NCI-H146 treated with DMSO at 0.1 percent for 48 hours (cell line): Measurements from ENCODE around the gene FOXN4.

Experiments used
- DNase-seq: peaks from one replicate; lab custom pipeline; 2025; ENCODE audit not compliant: unreplicated experiment; lab: John Stamatoyannopoulos, UW

FOXN4 gene

DNA sequence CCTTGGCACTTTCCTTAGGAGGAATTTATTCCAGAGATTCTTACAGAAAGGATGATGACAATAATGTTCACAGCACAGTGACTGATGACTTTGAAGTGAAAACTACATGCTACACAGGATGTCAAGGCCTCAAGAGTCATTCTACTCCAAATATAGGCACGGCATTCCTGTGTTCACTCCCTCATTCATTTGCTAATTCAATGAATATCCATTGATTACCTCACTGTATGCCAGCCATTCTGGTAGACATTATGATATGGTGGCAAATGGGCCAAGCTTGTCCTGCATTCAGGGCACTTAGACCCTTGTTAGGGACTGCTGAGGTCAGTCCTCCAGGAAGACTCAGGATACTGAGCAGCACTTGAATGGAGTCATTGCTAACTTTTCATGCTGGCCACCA lies 48.0 kb downstream of the FOXN4 start:
- no peak for DNase-seq

DNA sequence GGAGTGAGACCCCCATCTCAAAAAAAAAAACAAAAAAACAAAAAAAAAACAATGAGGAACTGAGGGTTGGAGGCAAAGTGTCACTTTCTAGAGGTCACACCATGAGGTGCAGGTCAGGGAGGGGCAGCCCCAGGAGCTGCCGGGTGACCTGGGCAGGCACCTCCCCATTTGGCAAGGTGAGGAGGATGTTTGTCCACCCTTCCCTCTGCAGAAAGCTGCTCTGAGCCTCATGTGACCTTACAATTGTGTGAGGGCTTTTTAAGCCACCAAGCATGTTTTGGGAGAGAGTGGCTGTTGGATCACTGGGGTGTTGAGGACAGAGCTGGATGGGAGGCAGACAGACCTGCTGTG lies 49.6 kb downstream of the FOXN4 start:
- no peak for DNase-seq

DNA sequence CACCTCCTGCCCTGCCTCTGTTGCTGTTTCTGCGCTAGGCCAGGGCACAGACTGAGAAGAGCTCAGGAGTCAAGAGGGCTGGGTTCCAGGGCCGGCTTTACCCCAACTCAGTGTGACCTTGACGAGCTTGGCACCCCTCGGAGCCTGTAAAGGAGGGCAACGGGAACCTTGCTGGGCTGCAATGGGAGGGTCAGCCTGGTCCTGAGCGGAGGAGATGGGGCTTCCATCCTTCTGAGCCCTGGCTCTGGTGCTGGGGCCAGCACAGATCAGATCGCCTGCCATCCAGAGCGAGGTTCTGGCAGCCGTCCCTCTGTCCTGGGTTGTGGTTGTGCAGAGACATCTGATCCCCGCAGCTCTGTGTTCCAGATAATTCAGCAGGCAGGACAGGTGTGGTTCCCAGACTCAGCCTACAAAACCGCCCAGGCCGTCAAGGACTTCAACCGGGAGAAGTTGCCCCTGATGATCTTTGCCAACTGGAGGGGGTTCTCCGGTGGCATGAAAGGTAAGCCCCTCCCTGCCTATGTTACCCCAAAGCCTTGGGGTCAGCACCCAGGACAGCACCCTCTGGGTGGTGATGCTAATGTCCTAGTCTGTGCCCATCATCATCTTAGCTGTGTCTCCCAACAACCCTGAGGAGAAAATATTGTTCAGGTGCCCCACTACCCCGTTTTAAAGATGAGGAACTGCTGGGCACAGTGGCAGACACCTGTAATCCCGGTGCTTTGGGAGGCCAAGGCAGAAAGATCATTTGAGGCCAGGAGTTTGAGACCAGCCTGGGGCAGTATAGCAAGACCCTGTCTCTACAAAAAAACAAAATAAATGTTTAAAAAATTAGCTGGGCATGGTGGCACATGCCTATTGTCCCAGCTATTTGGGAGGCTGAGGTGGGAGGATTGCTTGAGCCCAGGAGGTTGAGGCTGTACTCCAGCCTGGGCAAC lies 50.2 kb downstream of the FOXN4 start:
- no peak for DNase-seq

DNA sequence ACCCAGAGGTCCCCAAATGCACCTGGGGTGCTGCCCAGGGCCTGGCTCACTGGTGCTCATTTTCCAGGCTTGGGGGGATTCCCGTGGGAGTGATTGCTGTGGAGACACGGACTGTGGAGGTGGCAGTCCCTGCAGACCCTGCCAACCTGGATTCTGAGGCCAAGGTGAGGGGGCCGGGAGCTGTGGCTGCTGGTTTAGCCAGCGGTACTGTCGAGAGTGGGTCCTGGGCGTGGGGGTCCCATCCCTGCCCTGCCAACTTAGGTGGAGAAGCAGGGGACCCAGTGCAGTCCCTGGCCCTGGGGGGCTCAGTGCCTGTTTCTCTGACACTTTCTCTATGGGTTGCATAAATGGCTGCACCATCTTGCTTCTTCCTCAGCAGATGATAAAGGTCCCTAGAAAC lies 50.9 kb downstream of the FOXN4 start:
- DNase-seq = no peak

DNA sequence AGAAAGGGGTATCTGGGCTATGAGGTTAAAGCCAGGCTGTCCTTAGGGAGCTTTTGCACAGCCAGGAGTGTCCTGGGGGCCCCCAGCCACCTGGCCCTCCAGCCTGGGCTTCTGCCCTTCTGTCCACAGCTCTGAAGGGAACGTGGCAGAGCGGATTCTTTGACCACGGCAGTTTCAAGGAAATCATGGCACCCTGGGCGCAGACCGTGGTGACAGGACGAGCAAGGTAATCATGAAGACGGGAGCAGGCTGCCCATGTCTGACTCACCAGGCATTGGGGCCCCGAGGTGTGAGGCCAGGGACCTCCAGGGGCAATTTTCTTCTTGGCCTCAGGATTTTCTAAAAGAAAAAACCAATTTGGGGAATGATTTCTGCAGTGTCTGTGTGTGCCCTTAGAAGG lies 53.1 kb downstream of the FOXN4 start:
- DNase-seq = no peak

DNA sequence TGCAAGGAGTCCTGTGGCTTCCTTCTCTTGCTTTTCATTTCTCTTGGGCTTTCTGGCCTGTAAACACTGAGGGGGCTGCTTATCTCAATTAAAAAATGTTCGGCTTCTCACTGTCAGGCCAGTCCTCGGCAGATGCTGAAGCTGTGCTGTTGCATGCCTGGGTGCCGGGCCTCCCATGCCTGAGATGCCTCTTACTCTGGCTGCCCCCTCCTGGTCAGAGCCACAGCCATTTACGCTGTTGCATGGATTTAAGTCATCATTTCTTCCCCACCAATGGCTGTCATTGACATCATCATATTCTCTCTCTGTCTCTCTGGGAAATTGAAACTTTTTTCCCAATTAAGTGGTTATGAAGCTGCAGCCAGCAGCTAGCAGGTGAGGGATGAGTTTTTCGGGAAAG lies 53.7 kb downstream of the FOXN4 start:
- DNase-seq = no peak

DNA sequence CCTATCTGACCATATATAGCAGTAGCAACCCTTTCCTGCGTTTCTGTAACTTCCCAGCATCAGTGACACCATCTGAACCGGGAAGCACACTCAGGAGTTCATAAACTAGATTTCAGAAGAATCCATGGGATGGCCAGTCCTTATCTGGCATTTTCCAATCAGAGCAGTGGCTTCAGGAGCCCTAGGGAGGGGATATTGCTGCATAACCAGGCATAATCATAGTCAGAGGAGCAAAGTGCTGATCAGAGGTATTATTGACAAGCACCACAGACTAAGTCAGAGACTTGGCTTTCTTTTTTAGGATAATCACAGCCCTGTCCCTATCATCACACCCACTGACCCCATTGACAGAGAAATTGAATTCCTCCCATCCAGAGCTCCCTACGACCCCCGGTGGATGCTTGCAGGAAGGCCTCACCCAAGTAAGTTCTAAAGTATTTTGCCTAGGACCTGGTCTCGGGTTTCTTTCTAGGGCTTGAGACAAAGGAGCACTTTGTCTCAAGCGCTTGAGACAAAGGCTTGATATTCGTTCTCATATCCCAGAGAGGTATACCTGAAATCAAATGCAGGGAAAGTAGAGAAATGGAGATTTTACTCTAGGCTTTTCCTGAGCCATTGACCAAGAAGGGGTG lies 55.1 kb downstream of the FOXN4 start:
- DNase-seq = no peak

DNA sequence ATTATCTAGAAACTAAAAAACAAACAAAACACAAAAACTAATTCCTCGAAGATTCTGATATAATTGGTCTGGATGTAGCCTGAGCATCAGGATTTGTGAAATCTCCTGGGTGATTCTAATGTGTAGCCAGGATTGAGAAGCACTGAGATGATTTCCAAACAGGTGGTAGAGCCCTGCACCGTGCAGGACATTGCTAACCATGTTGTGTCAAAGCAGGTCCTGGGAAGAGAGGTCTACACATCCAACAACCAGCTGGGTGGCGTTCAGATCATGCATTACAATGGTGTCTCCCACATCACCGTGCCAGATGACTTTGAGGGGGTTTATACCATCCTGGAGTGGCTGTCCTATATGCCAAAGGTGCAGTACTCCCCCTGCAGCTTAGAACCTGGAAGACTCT lies 56.3 kb downstream of the FOXN4 start:
- DNase-seq = no peak

DNA sequence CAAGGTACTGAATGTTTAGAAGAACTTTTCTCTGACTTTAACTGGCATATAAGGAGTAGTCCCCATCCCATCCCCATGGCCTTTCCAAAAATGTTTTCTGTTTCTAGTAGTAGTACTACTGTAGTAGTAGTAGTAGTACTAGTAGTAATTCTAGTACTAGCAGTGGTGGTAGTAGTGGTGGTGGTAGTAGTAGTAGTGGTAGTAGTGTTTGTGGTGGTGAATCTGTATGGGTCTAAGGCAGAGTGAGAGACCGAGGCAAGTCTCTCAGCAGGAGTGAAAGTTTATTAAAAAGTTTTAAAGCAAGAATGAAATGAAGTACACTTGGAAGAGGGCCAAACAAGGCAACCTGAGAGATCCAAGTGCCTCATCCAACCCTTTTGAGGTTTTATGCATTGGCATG lies 58.6 kb downstream of the FOXN4 start:
- DNase-seq = no peak

DNA sequence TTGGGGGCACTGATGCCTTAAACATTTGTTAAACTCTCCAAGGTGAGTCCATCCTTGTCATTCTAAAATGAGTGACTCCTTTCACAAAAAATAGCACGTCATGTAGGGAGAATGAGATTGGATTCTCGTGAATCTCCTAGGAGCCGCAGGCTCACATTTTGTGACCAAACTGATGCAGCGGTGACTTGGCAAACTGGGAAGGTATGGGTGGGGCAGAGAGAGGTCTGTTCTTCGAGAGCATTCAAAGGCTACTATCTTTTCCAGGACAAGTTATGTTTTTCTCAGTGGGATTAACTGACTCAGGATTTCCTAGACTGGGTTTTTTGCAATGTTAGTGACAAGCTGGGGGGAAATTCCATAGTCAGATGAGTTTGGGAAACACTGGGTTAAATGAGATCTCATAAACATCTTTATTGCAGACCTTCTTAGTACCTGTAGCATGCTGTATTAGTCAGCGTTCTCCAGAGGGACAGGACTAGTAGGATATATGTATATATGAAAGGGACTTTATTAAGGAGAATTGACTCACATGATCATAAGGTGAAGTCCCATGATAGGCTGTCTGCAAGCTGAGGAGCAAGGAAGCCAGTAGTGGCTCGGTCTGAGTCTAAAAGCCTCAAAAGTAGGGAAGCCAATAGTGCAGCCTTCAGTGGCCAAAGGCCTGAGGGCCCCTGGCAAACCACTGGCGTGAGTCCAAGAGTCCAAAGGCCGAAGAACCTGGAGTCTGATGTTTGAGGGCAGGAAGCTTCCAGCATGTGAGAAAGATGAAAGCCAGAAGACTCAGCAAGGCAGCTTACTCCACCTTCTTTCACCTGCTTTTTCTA lies 61.0 kb downstream of the FOXN4 start:
- no peak for DNase-seq

DNA sequence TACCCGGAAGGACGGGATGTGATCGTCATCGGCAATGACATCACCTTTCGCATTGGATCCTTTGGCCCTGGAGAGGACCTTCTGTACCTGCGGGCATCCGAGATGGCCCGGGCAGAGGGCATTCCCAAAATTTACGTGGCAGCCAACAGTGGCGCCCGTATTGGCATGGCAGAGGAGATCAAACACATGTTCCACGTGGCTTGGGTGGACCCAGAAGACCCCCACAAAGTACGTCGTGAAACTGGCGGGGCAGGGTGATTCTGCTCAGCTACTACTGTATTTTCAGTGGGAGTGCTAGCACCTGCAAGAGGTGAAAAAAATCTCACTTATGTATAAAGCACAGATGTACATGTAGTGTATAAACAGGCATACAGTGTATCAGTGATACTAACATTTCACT lies 62.9 kb downstream of the FOXN4 start:
- DNase-seq = no peak

DNA sequence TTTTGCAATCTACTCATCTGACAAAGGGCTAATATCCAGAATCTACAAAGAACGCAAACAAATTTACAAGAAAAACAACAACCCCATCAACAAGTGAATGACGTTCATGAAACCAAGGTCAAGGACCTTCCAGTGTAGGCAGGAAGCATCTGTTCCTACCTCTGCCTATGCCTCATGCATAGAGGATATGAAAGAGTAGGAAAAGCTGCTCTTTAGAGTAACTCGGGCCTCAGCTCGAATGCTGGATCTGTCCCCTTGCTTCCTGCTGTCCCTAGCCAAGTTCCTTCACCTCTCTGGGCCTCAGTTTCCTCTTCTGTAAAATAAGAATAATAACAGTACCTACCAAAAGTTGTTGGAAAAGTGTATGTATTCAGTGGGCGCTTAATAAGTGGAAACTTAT lies 65.0 kb downstream of the FOXN4 start:
- DNase-seq = no peak

DNA sequence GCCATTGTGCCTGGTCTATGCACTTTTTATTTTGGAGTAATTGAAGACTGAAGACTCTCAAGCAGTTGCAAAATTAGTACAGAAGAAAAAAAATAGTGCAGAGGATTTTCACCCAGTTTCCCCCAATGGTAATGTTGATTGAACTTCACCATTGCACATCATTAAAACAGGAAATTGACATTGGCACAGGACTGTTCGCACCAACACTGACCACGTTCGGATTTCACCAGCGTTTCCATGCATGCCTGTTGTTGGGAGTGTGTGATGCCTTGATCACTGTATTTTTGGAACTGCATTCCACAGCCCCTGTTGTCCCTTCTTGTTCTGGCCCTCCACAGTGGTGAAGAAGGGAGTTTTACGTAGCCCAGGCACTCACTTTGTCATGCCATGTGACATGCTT lies 67.1 kb downstream of the FOXN4 start:
- DNase-seq = no peak

DNA sequence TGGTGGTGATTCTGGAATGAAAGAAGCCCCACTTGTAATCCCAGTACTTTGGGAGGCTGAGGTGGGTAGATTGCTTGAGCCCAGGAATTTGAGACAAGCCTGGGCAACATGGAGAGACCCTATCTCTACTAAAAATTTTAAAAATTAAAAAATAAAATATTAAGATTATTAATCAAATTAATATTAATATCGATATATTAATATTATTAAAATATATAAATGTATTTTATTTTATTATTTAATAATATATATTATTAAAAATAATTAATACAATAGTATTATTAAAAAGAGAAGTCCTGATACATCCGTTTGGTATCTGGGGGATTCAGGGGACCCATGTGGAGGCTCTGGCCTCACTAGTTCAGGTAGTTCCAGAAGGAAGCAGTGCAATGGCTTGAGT lies 68.7 kb downstream of the FOXN4 start:
- DNase-seq = no peak

DNA sequence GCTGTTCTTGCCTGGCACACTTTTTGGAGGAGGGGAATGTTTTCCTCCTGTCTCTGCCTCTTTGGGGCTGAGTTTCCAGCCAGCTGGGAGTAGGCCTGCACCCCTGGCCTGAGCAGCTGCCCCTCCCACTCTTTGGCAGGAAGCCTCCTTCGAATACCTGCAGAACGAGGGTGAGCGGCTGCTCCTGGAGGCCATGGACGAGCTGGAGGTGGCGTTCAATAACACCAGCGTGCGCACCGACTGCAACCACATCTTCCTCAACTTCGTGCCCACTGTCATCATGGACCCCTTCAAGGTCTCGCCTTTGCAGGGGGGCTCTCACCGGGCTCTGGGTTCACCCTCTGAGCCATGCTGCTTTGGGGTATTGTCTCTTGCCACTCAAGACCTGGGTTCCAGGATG lies 69.4 kb downstream of the FOXN4 start:
- DNase-seq = no peak

DNA sequence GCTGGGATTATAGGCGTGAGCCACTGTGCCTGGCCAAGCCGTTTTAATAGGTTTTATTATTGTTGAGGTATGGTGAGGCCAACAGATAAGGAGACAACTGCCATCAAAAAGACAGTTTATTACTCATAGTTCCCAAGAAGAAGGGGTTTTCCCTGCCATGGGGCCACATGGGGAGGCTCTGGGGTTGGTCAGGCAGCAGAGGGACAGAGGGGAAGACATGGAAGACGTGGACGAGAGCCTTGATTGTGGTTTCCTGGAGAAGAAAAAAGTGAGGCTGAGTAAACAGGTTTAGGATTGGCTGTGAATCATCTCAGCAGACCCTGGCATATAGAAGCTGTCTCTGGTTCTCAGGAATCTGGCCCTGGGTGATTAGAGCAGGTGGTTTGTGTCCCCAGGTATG lies 69.9 kb downstream of the FOXN4 start:
- no peak for DNase-seq

DNA sequence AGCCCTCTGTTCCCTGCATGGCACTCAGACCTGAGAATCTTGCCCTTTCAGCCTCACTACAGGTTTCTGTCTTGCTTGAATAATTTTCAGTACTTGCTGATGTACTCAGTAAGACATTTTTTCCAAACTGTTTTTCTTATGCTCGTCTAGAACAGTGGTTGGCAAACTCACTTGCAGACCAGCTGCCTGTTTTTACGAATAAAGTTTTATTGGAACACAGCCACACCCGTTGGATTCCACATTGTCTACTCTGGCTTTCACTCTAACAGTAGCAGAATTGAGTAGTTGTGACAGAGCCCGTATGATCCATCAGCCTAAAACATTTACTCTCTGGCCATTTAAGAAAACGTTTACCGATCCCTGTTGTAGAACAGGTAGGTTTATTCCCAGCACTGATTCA lies 72.8 kb downstream of the FOXN4 start:
- DNase-seq = no peak

DNA sequence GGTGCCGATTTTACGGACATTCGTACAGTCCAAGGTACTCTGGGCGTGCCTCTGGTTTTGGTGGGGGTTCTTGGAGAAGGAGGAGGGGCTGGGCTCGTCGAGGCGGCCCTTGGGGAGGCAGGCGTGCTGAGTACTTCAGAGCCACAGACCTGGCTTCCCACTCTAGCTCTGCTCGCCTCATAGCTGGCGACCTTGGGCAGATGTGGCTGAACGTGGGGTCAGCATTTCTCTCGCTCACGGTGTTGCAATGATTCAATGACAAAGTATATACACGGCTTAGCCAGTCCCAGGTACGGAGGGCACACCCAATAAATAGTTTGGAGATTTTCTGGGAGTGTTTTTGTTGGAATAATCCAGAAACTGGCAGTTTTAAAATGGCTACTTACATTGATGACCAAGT lies 75.1 kb downstream of the FOXN4 start:
- no peak for DNase-seq

DNA sequence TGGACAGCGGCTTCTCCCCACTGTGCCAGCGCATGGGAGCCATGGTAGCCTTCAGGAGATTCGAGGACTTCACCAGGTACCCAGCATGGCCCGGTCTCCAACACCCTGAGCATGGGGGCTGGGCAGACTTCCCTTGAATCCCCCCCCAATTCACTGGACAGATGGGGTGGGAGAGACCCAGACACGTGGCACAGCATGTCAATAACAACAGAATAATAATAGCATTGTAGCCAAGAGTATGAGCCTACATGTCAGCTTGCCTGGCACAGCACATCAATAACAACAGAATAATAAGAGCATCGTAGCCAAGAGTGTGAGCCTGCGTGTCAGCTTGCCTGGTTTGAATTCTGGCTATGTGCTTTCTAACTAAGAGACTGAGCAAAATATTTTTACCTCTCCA lies 76.4 kb downstream of the FOXN4 start:
- DNase-seq = no peak

DNA sequence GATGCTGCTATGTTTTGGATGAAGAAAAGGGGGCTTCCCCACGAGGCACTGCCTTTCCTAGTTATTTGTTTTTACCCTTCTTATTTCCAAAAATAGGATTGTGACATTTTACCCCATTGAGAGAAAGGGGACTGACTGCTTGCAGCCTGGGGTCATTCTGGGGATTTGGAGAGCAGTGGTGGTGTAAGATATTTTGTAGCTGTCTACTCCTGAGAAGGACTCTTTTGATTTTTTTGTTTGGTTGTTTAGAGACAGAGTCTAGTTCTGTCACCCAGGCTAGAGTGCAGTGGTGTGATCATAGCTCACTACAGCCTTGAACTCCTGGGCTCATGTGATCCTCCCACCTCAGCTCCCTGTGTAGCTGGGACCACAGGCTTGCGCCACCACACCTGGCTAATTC lies 78.9 kb downstream of the FOXN4 start:
- DNase-seq = no peak

DNA sequence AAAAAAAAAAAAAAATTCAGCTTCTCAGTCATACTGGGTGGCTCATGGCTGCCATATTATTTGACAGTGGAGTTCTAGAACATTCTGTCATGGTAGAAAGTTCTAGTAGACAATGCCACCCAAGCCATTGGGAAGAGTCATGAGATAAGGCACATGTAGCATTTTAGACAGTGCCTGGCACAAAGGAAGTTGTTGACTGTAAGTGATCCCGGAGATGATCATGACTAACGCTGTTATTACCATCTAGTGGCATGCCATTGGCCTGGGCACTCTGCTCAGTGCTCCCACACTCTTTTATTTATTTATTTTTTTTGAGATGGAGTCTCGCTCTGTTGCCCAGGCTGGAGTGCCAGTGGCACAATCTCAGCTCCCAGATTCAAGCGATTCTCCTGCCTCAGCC lies 80.4 kb downstream of the FOXN4 start:
- no peak for DNase-seq
